Activated B cell treated with CpG ODN at 0.5 μM for 24 hours (primary cell): ENCODE data around the gene TOM1. TPM values are rescaled to one million over a fixed set of nuclear protein-coding genes. Genes with fewer than 3 reads are reported as not detected.

Source experiments
- ATAC-seq: fragments of 200-7000 bp; cut with Tn5 transposase; one replicate; pipeline ENCODE4 v1.10.0; 2021; ENCODE audit warnings: low read depth, mild to moderate bottlenecking, moderate library complexity
- CTCF ChIA-PET: fragments of 350-600 bp; sonication (Branson Sonifier 250); formaldehyde crosslinking; loops from one replicate; lab custom pipeline; 2021; ENCODE audit warnings: antibody characterized with exemption; lab: Charles Lee
- POLR2A ChIA-PET: fragments of 350-600 bp; sonication (Branson Sonifier 250); formaldehyde crosslinking; loops from one replicate; lab custom pipeline; 2021; ENCODE audit warnings: antibody characterized with exemption; lab: Charles Lee
- DNase-seq: peaks from one replicate; pipeline ENCODE4 v3.0.0; 2022
- H3K27ac Mint-ChIP-seq: one replicate; pipeline ENCODE4 v1.8.0; 2020; ENCODE audit warnings: mixed read lengths
- H3K27me3 Mint-ChIP-seq: one replicate; pipeline ENCODE4 v1.8.0; 2021; ENCODE audit warnings: mixed read lengths
- H3K36me3 Mint-ChIP-seq: one replicate; pipeline ENCODE4 v1.8.0; 2021; ENCODE audit warnings: low read depth, mixed read lengths
- H3K4me1 Mint-ChIP-seq: one replicate; pipeline ENCODE4 v1.8.0; 2021; ENCODE audit warnings: mixed read lengths
- H3K4me3 Mint-ChIP-seq: one replicate; pipeline ENCODE4 v1.8.0; 2020; ENCODE audit warnings: mild to moderate bottlenecking, mixed read lengths
- H3K9me3 Mint-ChIP-seq: one replicate; pipeline ENCODE4 v1.8.0; 2020; ENCODE audit warnings: mixed read lengths
- CTCF ChIP-seq: fragments of 200-600 bp; IDR thresholded peaks from one replicate; pipeline ENCODE4 v1.8.0; 2022; ENCODE audit warnings: antibody characterized with exemption, mild to moderate bottlenecking
- intact Hi-C: fragments of 100-400 bp; cut with micrococcal nuclease; formaldehyde crosslinking; loops from one replicate; pipeline ENCODE4 v1.15.1; 2024
- total RNA-seq: library from RNA; stranded (reverse); gene quantifications from 2 replicates; pipeline ENCODE4 v1.2.3, GENCODE V29; 2022

Gene TOM1
- total RNA-seq, 1 donor from 2014 or later: 40.8 TPM

- Mint-ChIP-seq H3K27me3 (no peaks in the 10 kb centered on the region), H3K9me3 (no peaks in the 10 kb centered on the region), H3K36me3 (peaks cover 2% of the 10 kb centered on the region), H3K4me1 (peaks cover 59% of the 10 kb centered on the region), H3K4me3 (no peak overlapping the region), H3K27ac (no peak overlapping the region)
- TF ChIP-seq CTCF: no peak
- POLR2A ChIA-PET: interaction anchor here (0.7 to 1.1 kb wide), 2 partner anchors 48 to 382 kb away, joined by 5 read pairs; no protein-coding TSS in a partner anchor
- ATAC-seq (no peak), DNase-seq (no peak)
- CTCF ChIA-PET: interaction anchor here (0.7 to 1.2 kb wide), 2 partner anchors 75 to 108 kb away, joined by 3 read pairs; partner anchors contain the start of gene HMOX1
- intact Hi-C loops: no loop called here
These were observed 5.9 kb downstream of the TOM1 start for GRCh38 chr22:35305525-35306070.

- intact Hi-C loops: no loop called here
- Mint-ChIP-seq H3K36me3 (peaks cover 2% of the 10 kb centered on the region), H3K9me3 (no peaks in the 10 kb centered on the region), H3K4me3 (peak overlapping the region; percentile 16), H3K27ac (no peak overlapping the region), H3K4me1 (peaks cover 62% of the 10 kb centered on the region), H3K27me3 (no peaks in the 10 kb centered on the region)
- TF ChIP-seq CTCF: no peak
- ChIA-PET POLR2A (interaction anchor here (0.6 to 1.1 kb wide), 2 partner anchors 49 to 273 kb away, joined by 5 read pairs; no protein-coding TSS in a partner anchor), CTCF (interaction anchor here (1.2 kb wide), 1 partner anchor 74 kb away, joined by 3 read pairs; the partner anchor contains the start of gene HMOX1)
- ATAC-seq (no peak), DNase-seq (no peak)
These were observed 6.8 kb downstream of the TOM1 start for GRCh38 chr22:35306350-35306967.

- TF ChIP-seq CTCF: no peak
These were observed 7.7 kb downstream of the TOM1 start for GRCh38 chr22:35307372-35307771.

GRCh38 chr22:35307892-35308291, 8.2 kb downstream of the TOM1 start:
- no peak overlapping the region for H3K27ac Mint-ChIP-seq
- ATAC-seq (no peak), DNase-seq (no peak)
- intact Hi-C loops: loop anchor here (1.0 kb wide), 1 partner anchor 9 kb away; the partner anchor contains the start of gene TOM1
- ChIA-PET CTCF (no interaction called here), POLR2A (interaction anchor here (0.5 to 2.8 kb wide), 2 partner anchors 8 to 44 kb away, joined by 3 to 22 read pairs; partner anchors contain the start of gene TOM1)
- H3K4me3 Mint-ChIP-seq: no peak overlapping the region
- H3K9me3 Mint-ChIP-seq: no peaks in the 10 kb centered on the region
- no peak for TF ChIP-seq CTCF
- H3K27me3 Mint-ChIP-seq: no peaks in the 10 kb centered on the region
- peaks cover 5% of the 10 kb centered on the region for H3K36me3 Mint-ChIP-seq
- H3K4me1 Mint-ChIP-seq: peaks cover 67% of the 10 kb centered on the region

More at GRCh38 chr22:35307372-35307771, 7.7 kb downstream of the TOM1 start:
- Mint-ChIP-seq H3K4me3 (no peak overlapping the region), H3K36me3 (peaks cover 2% of the 10 kb centered on the region), H3K27me3 (no peaks in the 10 kb centered on the region), H3K9me3 (no peaks in the 10 kb centered on the region), H3K4me1 (peaks cover 61% of the 10 kb centered on the region), H3K27ac (no peak overlapping the region)
- ChIA-PET POLR2A (interaction anchor here (0.5 to 2.8 kb wide), 2 partner anchors 8 to 45 kb away, joined by 3 to 22 read pairs; partner anchors contain the start of gene TOM1), CTCF (no interaction called here)
- no peak for ATAC-seq
- intact Hi-C loops: no loop called here
- DNase-seq: no peak

- peak overlapping the region; percentile 81 for H3K27ac Mint-ChIP-seq
- H3K36me3 Mint-ChIP-seq: peaks cover 5% of the 10 kb centered on the region
- no peak for DNase-seq
- peak overlapping the region; percentile 64 for H3K4me3 Mint-ChIP-seq
- TF ChIP-seq CTCF: no peak
- peaks cover 69% of the 10 kb centered on the region for H3K4me1 Mint-ChIP-seq
- H3K9me3 Mint-ChIP-seq: no peaks in the 10 kb centered on the region
- no peaks in the 10 kb centered on the region for H3K27me3 Mint-ChIP-seq
- POLR2A ChIA-PET: interaction anchor here (0.6 to 2.8 kb wide), 3 partner anchors 9 to 88 kb away, joined by 3 to 22 read pairs (median 5); partner anchors contain the start of gene TOM1
- intact Hi-C loops: loop anchor here (1.0 kb wide), 1 partner anchor 9 kb away; the partner anchor contains the start of gene TOM1
- ATAC-seq: peak; percentile 22
- CTCF ChIA-PET: no interaction called here
These were observed 8.9 kb downstream of the TOM1 start for GRCh38 chr22:35308480-35309021.
